Measurements from ENCODE around the gene CT47A7. TPM values are rescaled to one million over a fixed set of nuclear protein-coding genes. Genes with fewer than 3 reads are reported as not detected.
A peak's percentile ranks its signal among the peaks of the same experiment; 100 is the strongest.
"Not testable (repeated sequence)": the region's sequence is repeated elsewhere in the genome, so short reads cannot be mapped to it uniquely, and the experiment has no call there.

CT47A7 gene
- not detected in 2 replicates for total RNA-seq (2014; rRNA removed; shearing (Covaris generic))

DNA sequence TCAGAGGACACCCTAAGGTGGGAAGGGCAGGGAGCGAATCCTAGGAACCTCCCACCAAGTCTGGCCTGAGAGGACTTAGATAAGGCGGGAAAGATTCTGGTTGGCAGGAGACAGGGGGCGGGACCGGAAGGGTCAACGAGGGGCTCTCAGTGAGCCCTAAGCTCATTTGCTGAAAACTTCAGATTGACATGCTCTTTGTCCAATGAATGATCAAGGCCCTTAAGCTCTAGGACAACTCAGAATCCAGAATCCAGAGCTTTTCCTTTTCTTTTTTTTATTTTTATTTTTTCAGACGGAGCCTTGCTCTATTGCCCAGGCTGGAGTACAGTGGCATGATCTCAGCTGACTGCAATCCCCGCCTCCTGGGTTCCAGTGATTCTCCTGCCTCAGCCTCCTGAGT lies at the start of gene CT47A7:
Gene CT47A7, minus strand, starts transcription at position 101 of the 400 bp plus-strand sequence. CDS start 255 bp downstream, outside the sequence.
- DNase-seq (ENCODE audit: low read depth): not testable (repeated sequence)

DNA sequence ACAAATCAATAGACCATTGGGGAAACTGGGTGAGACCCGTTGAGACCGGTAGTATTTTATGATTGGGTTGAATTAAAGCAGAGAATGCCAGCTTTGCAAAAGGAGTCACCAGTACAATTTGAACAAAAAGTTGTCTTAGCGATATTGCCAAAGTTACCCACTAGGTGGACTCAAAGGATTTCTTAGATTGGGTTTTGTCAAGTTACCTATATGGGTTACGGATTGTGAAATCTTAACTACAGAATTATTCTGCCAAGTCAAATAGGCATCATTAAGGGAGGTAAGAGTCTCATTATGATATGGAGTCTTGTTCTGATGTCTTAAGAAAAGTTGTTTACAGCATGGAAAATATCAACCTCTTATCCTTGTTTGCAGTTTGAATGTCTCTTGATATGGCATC lies 44.2 kb upstream of the CT47A7 start:
- DNase-seq (ENCODE audit: low read depth): peak; percentile 24

DNA sequence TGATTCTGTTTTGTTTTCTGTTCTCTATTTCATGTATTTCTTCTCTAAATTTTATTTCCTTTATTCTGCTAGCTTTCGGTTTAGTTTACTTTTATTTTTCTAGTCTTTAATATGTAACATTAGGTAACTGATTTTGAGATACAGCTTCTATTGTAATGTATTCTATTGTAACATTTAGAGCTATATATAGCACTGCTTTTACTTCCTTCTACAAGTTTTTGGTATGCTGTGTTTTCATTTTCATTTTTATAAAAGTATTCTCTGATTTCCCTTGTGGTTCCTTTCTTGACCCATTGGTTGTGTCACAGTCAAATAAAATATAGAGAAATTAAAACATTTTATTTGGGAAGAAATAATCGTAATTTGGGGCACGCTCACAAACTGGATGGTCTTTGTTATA lies 43.0 kb upstream of the CT47A7 start:
- no peak for DNase-seq (ENCODE audit: low read depth)

DNA sequence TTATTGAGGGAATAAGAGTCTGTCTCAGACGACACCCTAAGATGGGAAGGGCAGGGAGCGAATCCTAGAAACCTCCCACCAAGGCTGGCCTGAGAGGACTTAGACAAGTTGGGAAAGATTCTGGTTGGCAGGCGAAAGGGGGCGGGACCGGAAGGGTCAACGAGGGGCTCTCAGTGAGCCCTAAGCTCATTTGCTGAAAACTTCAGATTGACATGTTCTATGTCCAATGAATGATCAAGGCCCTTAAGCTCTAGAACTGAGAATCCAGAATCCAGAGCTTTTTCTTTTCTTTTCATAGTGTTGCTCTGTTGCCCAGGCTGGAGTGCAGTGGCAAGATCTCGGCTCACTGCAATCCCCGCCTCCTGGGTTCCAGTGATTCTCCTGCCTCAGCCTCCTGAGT lies 29.3 kb upstream of the CT47A7 start, which contains the start of gene CT47A1:
Gene CT47A1, minus strand, starts transcription at position 101 of the 400 bp plus-strand sequence. CDS start 231 bp downstream, outside the sequence.
- not testable (repeated sequence) for DNase-seq (ENCODE audit: low read depth)

Other genes starting within 250 kb of the CT47A7 start
- not detected in 2 replicates for gene CT47B1, start 80.7 kb downstream of the CT47A7 start, total RNA-seq (2014; rRNA removed; shearing (Covaris generic))
- gene CT47A11, start 19.4 kb downstream of the CT47A7 start, total RNA-seq (2014; rRNA removed; shearing (Covaris generic)): not detected in 2 replicates
- not detected in 2 replicates for gene CT47A10, start 14.6 kb downstream of the CT47A7 start, total RNA-seq (2014; rRNA removed; shearing (Covaris generic))
- not detected in 2 replicates for gene CT47A9, start 9.7 kb downstream of the CT47A7 start, total RNA-seq (2014; rRNA removed; shearing (Covaris generic))
- gene CT47A8, start 4.9 kb downstream of the CT47A7 start, total RNA-seq (2014; rRNA removed; shearing (Covaris generic)): not detected in 2 replicates
- gene CT47A6, start 4.9 kb upstream of the CT47A7 start, total RNA-seq (2014; rRNA removed; shearing (Covaris generic)): not detected in 2 replicates
- gene CT47A5, start 9.7 kb upstream of the CT47A7 start, total RNA-seq (2014; rRNA removed; shearing (Covaris generic)): not detected in 2 replicates
- gene CT47A4, start 14.6 kb upstream of the CT47A7 start, total RNA-seq (2014; rRNA removed; shearing (Covaris generic)): not detected in 2 replicates
- gene CT47A3, start 19.5 kb upstream of the CT47A7 start, total RNA-seq (2014; rRNA removed; shearing (Covaris generic)): not detected in 2 replicates
- not detected in 2 replicates for gene CT47A2, start 24.3 kb upstream of the CT47A7 start, total RNA-seq (2014; rRNA removed; shearing (Covaris generic))
- gene CT47A1, start 29.2 kb upstream of the CT47A7 start, total RNA-seq (2014; rRNA removed; shearing (Covaris generic)): not detected in 2 replicates
- gene GLUD2, start 91.0 kb upstream of the CT47A7 start, total RNA-seq (2014; rRNA removed; shearing (Covaris generic)): 1.4 and 2.1 TPM in 2 replicates